ENCODE results near the gene CLEC2A.
"Not testable (repeated sequence)": the region's sequence is repeated elsewhere in the genome, so short reads cannot be mapped to it uniquely, and the experiment has no call there.

Gene CLEC2A

GRCh38 chr12:9971181-9971580, 39.0 kb upstream of the CLEC2A start, which contains the start of gene CLEC12A:
TSS of gene CLEC12A (plus strand) at chr12:9971409. CDS start at chr12:9971597, 188 bp downstream.
- Histone ChIP-seq H3K27me3 (ENCODE audit: insufficient read depth, low read depth, severe bottlenecking) (no peaks in the 10 kb centered on the region), H3K9me3 (ENCODE audit: severe bottlenecking) (no peaks in the 10 kb centered on the region), H3K36me3 (no peaks in the 10 kb centered on the region), H3K4me3 (ENCODE audit: low read depth, low read length) (no peak within 1 kb of the TSS), H3K27ac (no peak within 1 kb of the TSS)
- no peak for TF ChIP-seq CTCF (IDR thresholded peaks at IDR 0.05; ENCODE audit: low read depth, low read length)
- no peak for DNase-seq

GRCh38 chr12:9969673-9970072, 37.5 kb upstream of the CLEC2A start:
- no peaks in the 10 kb centered on the region for H3K36me3 ChIP-seq

GRCh38 chr12:9961901-9962300, 29.7 kb upstream of the CLEC2A start:
- Histone ChIP-seq H3K36me3 (no peaks in the 10 kb centered on the region), H3K27ac (no peak overlapping the region), H3K4me3 (ENCODE audit: low read depth, low read length) (no peak overlapping the region), H3K9me3 (ENCODE audit: severe bottlenecking) (no peaks in the 10 kb centered on the region), H3K27me3 (ENCODE audit: insufficient read depth, low read depth, severe bottlenecking) (no peaks in the 10 kb centered on the region)
- no peak for TF ChIP-seq CTCF (IDR thresholded peaks at IDR 0.05; ENCODE audit: low read depth, low read length)
- no peak for DNase-seq

More at GRCh38 chr12:9969673-9970072, 37.5 kb upstream of the CLEC2A start:
- TF ChIP-seq CTCF (IDR thresholded peaks at IDR 0.05; ENCODE audit: low read depth, low read length): no peak
- Histone ChIP-seq H3K4me3 (ENCODE audit: low read depth, low read length) (no peak overlapping the region), H3K27ac (no peak overlapping the region), H3K27me3 (ENCODE audit: insufficient read depth, low read depth, severe bottlenecking) (no peaks in the 10 kb centered on the region), H3K9me3 (ENCODE audit: severe bottlenecking) (no peaks in the 10 kb centered on the region)
- no peak for DNase-seq

- TF ChIP-seq CTCF (IDR thresholded peaks at IDR 0.05; ENCODE audit: low read depth, low read length): no peak
- no peaks in the 10 kb centered on the region for H3K36me3 ChIP-seq
- DNase-seq: no peak
- H3K4me3 ChIP-seq (ENCODE audit: low read depth, low read length): no peak overlapping the region
- H3K27ac ChIP-seq: no peak overlapping the region
- no peaks in the 10 kb centered on the region for H3K9me3 ChIP-seq (ENCODE audit: severe bottlenecking)
- H3K27me3 ChIP-seq (ENCODE audit: insufficient read depth, low read depth, severe bottlenecking): no peaks in the 10 kb centered on the region
Observed at GRCh38 chr12:9961106-9961505, 28.9 kb upstream of the CLEC2A start.

GRCh38 chr12:9960590-9960989, 28.4 kb upstream of the CLEC2A start:
- Histone ChIP-seq H3K27ac (no peak overlapping the region), H3K27me3 (ENCODE audit: insufficient read depth, low read depth, severe bottlenecking) (no peaks in the 10 kb centered on the region), H3K9me3 (ENCODE audit: severe bottlenecking) (no peaks in the 10 kb centered on the region), H3K4me3 (ENCODE audit: low read depth, low read length) (no peak overlapping the region), H3K36me3 (no peaks in the 10 kb centered on the region)
- TF ChIP-seq CTCF (IDR thresholded peaks at IDR 0.05; ENCODE audit: low read depth, low read length): no peak
- no peak for DNase-seq

- no peak overlapping the region for H3K4me3 ChIP-seq (ENCODE audit: low read depth, low read length)
- no peaks in the 10 kb centered on the region for H3K36me3 ChIP-seq
- DNase-seq: no peak
- no peak overlapping the region for H3K27ac ChIP-seq
- no peaks in the 10 kb centered on the region for H3K27me3 ChIP-seq (ENCODE audit: insufficient read depth, low read depth, severe bottlenecking)
- no peak for TF ChIP-seq CTCF (IDR thresholded peaks at IDR 0.05; ENCODE audit: low read depth, low read length)
- H3K9me3 ChIP-seq (ENCODE audit: severe bottlenecking): no peaks in the 10 kb centered on the region
Observed at GRCh38 chr12:9957834-9958233, 25.7 kb upstream of the CLEC2A start.

- H3K36me3 ChIP-seq; DNase-seq; H3K27ac ChIP-seq; H3K9me3 ChIP-seq (ENCODE audit: severe bottlenecking); H3K27me3 ChIP-seq (ENCODE audit: insufficient read depth, low read depth, severe bottlenecking); H3K4me3 ChIP-seq (ENCODE audit: low read depth, low read length): not testable (repeated sequence)
Observed at GRCh38 chr12:9952954-9953729, 21.0 kb upstream of the CLEC2A start.

All from WERI-Rb-1 (cell line).